AG20443 (cell line): ENCODE results near the gene LARGE2.

Experiments
- DNase-seq: peaks from one replicate; pipeline ENCODE4 v3.0.0; 2012; ENCODE audit warnings: low spot score, mixed read lengths

LARGE2 gene

GRCh38 chr11:45964911-45965389 is 42.5 kb downstream of the LARGE2 start:
- peak; percentile 84 for DNase-seq

GRCh38 chr11:45967506-45967905 is 45.0 kb downstream of the LARGE2 start:
- peak; percentile 26 for DNase-seq

GRCh38 chr11:45968901-45969300 is 46.4 kb downstream of the LARGE2 start:
- DNase-seq: no peak

- DNase-seq: no peak
Observed at GRCh38 chr11:45973601-45974000, 51.1 kb downstream of the LARGE2 start.

- peak; percentile 45 for DNase-seq
Observed at GRCh38 chr11:45974806-45975205, 52.4 kb downstream of the LARGE2 start.
